ENCODE measurements around the gene CDK14. TPM values are rescaled to one million over a fixed set of nuclear protein-coding genes. Genes with fewer than 3 reads are reported as not detected.

The CDK14 gene
- total RNA-seq, 1 experiment from 2014 or later: 57.9 TPM

DNA sequence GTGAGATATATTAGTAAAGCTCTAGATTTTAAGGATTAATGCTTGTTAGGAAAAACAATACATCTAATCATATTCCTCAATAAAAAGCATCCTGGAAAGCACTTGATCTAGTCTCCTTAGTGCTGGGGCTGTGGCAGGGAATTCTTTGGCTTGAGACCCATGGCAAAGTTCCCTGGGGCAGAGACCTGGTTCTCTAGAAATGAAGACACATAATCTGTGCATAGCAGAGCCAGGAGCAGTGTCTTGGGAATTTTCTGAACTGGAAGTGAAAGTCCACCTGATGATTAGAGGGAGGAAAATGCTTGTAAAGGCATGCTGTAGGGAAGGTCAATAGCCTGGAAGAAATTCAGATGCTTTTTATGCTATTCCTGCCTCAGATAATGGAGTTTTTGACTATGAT, 247.4 kb downstream of the CDK14 start:
- ChIA-PET POLR2A (no interaction called here), CTCF (interaction anchor here (1.3 kb wide), 1 partner anchor 388 kb away, joined by 3 read pairs; no protein-coding TSS in a partner anchor)
- H3K9me3 Mint-ChIP-seq: peaks cover 18% of the 10 kb centered on the region
- H3K4me3 Mint-ChIP-seq: no peak overlapping the region
- no peaks in the 10 kb centered on the region for H3K27me3 Mint-ChIP-seq (ENCODE audit: low read depth)
- H3K36me3 Mint-ChIP-seq: peaks cover 17% of the 10 kb centered on the region
- no peak for TF ChIP-seq ZNF281 (CRISPR knock-in tag; IDR thresholded peaks at IDR 0.05)
- no peak for TF ChIP-seq NFE2L1 (CRISPR knock-in tag; IDR thresholded peaks at IDR 0.05)
- TF ChIP-seq CREB1 (CRISPR knock-in tag; IDR thresholded peaks at IDR 0.05): no peak
- no peak for TF ChIP-seq PREB (CRISPR knock-in tag; IDR thresholded peaks at IDR 0.05; ENCODE audit: borderline replicate concordance)
- no peak for TF ChIP-seq FOXJ3 (CRISPR knock-in tag; IDR thresholded peaks at IDR 0.05; ENCODE audit: borderline replicate concordance)
- TF ChIP-seq, protein P1, sequence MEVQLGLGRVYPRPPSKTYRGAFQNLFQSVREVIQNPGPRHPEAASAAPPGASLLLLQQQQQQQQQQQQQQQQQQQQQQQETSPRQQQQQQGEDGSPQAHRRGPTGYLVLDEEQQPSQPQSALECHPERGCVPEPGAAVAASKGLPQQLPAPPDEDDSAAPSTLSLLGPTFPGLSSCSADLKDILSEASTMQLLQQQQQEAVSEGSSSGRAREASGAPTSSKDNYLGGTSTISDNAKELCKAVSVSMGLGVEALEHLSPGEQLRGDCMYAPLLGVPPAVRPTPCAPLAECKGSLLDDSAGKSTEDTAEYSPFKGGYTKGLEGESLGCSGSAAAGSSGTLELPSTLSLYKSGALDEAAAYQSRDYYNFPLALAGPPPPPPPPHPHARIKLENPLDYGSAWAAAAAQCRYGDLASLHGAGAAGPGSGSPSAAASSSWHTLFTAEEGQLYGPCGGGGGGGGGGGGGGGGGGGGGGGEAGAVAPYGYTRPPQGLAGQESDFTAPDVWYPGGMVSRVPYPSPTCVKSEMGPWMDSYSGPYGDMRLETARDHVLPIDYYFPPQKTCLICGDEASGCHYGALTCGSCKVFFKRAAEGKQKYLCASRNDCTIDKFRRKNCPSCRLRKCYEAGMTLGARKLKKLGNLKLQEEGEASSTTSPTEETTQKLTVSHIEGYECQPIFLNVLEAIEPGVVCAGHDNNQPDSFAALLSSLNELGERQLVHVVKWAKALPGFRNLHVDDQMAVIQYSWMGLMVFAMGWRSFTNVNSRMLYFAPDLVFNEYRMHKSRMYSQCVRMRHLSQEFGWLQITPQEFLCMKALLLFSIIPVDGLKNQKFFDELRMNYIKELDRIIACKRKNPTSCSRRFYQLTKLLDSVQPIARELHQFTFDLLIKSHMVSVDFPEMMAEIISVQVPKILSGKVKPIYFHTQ (CRISPR knock-in tag; IDR thresholded peaks at IDR 0.05): no peak
- TF ChIP-seq, protein P2, sequence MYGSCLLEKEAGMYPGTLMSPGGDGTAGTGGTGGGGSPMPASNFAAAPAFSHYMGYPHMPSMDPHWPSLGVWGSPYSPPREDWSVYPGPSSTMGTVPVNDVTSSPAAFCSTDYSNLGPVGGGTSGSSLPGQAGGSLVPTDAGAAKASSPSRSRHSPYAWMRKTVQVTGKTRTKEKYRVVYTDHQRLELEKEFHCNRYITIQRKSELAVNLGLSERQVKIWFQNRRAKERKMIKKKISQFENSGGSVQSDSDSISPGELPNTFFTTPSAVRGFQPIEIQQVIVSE (CRISPR knock-in tag; IDR thresholded peaks at IDR 0.05; ENCODE audit: borderline replicate concordance): no peak
- TF ChIP-seq ZBTB21 (CRISPR knock-in tag; IDR thresholded peaks at IDR 0.05; ENCODE audit: borderline replicate concordance): no peak
- TF ChIP-seq NFYB (CRISPR knock-in tag; conservative IDR thresholded peaks at IDR 0.05; ENCODE audit: low read depth): no peak
- TF ChIP-seq, protein P3, sequence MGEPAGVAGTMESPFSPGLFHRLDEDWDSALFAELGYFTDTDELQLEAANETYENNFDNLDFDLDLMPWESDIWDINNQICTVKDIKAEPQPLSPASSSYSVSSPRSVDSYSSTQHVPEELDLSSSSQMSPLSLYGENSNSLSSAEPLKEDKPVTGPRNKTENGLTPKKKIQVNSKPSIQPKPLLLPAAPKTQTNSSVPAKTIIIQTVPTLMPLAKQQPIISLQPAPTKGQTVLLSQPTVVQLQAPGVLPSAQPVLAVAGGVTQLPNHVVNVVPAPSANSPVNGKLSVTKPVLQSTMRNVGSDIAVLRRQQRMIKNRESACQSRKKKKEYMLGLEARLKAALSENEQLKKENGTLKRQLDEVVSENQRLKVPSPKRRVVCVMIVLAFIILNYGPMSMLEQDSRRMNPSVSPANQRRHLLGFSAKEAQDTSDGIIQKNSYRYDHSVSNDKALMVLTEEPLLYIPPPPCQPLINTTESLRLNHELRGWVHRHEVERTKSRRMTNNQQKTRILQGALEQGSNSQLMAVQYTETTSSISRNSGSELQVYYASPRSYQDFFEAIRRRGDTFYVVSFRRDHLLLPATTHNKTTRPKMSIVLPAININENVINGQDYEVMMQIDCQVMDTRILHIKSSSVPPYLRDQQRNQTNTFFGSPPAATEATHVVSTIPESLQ (CRISPR knock-in tag; IDR thresholded peaks at IDR 0.05): no peak
- H3K4me1 Mint-ChIP-seq: peaks cover 16% of the 10 kb centered on the region
- DNase-seq (ENCODE audit: low spot score) (no peak), ATAC-seq (no peak)
- H3K27ac Mint-ChIP-seq: no peak overlapping the region

DNA sequence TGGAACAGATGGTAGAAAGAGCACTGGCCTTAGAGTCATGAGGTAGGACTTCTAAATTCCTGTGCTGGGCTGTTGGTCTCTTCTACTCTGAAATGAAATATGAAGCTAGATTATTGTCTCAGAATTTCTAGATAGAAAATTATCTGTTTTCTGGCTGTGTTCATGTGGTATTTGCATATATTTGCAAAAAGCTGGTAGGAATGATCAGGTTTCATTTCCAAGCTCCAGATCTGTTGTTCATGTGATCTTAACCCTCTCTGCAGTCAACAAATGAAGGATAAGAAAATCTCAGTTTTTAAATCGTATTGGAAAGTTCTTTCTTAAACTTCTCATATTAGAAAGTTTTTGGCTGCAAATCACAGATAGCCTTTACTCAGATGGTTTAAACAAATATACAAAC, 248.3 kb downstream of the CDK14 start:
- Mint-ChIP-seq H3K27ac (no peak overlapping the region), H3K36me3 (peaks cover 7% of the 10 kb centered on the region), H3K4me1 (peaks cover 22% of the 10 kb centered on the region), H3K9me3 (peaks cover 13% of the 10 kb centered on the region), H3K27me3 (ENCODE audit: low read depth) (no peaks in the 10 kb centered on the region), H3K4me3 (no peak overlapping the region)
- TF ChIP-seq RELA (CRISPR knock-in tag; IDR thresholded peaks at IDR 0.05; ENCODE audit: borderline replicate concordance): no peak
- TF ChIP-seq, protein P4, sequence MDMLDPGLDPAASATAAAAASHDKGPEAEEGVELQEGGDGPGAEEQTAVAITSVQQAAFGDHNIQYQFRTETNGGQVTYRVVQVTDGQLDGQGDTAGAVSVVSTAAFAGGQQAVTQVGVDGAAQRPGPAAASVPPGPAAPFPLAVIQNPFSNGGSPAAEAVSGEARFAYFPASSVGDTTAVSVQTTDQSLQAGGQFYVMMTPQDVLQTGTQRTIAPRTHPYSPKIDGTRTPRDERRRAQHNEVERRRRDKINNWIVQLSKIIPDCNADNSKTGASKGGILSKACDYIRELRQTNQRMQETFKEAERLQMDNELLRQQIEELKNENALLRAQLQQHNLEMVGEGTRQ (CRISPR knock-in tag; IDR thresholded peaks at IDR 0.05): no peak
- no peak for TF ChIP-seq TEAD1 (CRISPR knock-in tag; IDR thresholded peaks at IDR 0.05)
- TF ChIP-seq NFE2L1 (CRISPR knock-in tag; IDR thresholded peaks at IDR 0.05): no peak
- TF ChIP-seq ZNF512 (CRISPR knock-in tag; IDR thresholded peaks at IDR 0.05; ENCODE audit: borderline replicate concordance): no peak
- no peak for TF ChIP-seq HMGXB4 (CRISPR knock-in tag; IDR thresholded peaks at IDR 0.05)
- TF ChIP-seq HMGA2 (CRISPR knock-in tag; IDR thresholded peaks at IDR 0.05): no peak
- no peak for TF ChIP-seq RORB (CRISPR knock-in tag; IDR thresholded peaks at IDR 0.05)
- ChIA-PET POLR2A (no interaction called here), CTCF (no interaction called here)
- ATAC-seq (no peak), DNase-seq (ENCODE audit: low spot score) (no peak)
